Measurements from ENCODE around the gene FBXW11.

GRCh38 chr5:171978519-171978918 lies 27.9 kb downstream of the FBXW11 start:
- TF ChIP-seq EP300 (conservative IDR thresholded peaks at IDR 0.05; ENCODE audit: poor library complexity, severe bottlenecking) (no peak), TAF1 (IDR thresholded peaks at IDR 0.05; ENCODE audit: low read depth) (no peak), CTCF (IDR thresholded peaks at IDR 0.05; ENCODE audit: poor library complexity, severe bottlenecking) (no peak), RAD21 (conservative IDR thresholded peaks at IDR 0.05) (no peak), EZH2 (IDR thresholded peaks at IDR 0.05; ENCODE audit: borderline replicate concordance, insufficient read depth, low read length, poor library complexity, severe bottlenecking) (no peak), POLR2AphosphoS5 (IDR thresholded peaks at IDR 0.05) (no peak), SMC3 (conservative IDR thresholded peaks at IDR 0.05; ENCODE audit: poor library complexity) (no peak), MXI1 (conservative IDR thresholded peaks at IDR 0.05; ENCODE audit: poor library complexity, severe bottlenecking) (no peak)
